EL (cell line): ENCODE data around the gene MAPK8IP2.
"Not testable (repeated sequence)": the region's sequence is repeated elsewhere in the genome, so short reads cannot be mapped to it uniquely, and the experiment has no call there.

ENCODE experiments used
- DNase-seq: peaks from one replicate; pipeline ENCODE4 v3.0.0-alpha.2; 2016

Gene MAPK8IP2

DNA sequence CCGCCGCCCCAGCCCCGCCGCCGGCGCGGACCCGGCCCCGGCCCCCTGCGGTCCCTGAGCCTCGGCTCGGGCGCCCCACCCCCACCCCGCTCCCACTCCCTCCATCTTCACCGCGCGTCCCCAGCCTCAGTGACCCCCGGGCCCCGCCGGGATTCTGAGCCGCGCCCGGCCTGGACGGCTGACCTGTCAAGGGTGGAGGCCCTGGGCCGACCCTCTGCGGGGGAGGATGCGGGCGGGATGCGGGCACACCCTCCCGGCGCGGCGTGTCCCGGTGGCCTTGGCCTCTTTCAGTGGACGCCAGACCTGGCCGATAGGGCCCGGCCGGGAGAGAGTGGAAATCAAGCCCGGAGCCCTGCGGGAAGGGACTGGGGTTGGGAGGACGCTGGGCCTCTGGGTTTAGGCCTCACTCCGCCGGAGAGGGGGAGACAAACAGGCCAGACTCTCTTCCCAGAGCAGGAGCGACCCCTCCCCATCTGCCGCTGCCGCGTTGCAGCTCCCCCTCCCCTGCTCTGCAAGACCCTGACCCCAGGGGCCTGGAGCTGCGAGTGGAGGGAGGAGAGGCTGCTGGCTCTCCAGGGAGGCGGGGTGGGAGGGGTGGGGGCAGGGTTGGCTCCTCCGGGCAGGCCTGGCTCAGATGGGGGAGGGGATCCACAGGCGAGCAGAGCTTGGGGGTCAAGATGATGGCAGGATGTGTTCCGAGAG, 525 bp downstream of the MAPK8IP2 start:
- no peak for DNase-seq

DNA sequence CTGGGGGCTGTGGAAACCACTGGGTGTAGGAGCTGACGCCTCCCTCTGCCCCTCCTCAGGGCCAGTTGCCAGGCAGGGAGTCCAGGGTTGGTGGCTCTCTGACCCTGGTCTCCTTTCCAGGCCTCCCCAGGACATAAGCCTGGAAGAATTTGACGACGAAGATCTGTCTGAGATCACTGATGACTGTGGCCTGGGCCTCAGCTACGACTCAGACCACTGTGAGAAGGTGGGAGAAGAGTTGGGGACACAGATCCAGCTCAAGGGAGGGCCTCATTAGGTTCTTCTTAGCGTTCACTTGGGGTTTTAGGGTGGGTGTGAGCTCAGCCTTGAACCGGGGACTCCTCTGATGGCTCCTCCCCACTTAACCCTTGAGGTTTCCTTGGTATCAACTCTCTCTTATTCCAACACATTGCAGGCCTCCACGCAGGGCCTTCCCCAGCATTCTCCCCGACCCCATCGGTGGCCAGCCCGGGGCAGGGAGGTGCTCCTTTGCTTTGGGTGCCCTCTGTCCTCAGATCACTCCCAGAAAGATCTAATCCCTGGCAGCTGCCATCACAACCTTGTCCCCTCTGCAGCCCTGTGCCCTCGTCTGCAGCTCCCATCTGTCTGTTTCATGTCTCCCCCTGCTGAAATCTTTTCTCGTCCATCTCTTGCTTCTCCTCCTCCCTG, 1.2 kb downstream of the MAPK8IP2 start:
- DNase-seq, result no peak

DNA sequence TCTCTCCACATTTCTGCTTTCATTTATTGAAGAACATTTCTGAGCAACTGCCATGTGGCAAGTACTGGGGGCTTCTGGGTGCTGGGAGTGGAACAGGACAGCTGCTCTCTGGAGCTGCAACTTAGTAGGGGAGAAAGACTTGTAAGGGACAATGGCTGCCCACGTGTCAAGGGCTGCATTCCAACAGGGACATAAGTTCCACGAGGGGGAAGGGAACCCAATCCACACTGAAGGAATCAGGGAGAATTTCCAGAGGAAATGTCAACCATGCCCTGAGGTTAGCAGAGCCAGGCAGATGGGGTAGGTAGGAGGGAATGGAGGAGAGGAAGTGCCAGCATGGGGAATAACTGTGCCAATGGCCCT, 1.7 kb downstream of the MAPK8IP2 start:
- DNase-seq, result no peak

DNA sequence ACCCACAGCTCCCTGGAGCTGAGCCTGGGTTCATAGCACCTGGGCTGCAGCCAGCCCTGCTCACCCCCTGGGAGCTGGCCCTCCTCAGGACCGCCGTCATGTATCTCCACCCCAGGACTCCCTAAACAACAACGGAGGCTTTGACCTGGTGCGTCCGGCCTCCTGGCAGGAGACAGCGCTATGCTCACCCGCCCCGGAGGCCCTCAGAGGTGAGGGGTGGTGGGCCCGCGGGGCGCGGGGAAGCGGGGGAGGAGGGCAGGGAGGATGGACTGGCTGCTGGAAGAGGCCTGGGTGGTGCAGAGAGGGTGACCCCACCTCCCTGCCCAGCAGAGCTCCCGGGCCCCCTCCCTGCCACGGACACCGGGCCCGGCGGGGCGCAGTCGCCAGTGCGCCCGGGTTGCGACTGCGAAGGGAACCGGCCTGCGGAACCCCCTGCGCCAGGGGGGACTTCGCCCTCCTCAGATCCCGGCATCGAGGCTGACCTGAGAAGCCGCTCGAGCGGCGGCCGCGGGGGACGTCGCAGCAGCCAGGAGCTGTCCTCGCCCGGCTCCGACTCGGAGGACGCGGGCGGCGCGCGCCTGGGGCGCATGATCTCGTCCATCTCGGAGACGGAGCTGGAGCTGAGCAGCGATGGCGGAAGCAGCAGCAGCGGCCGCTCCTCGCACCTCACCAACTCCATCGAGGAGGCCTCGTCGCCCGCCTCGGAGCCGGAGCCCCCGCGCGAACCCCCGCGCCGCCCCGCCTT, 3.1 kb downstream of the MAPK8IP2 start:
- DNase-seq, result no peak

DNA sequence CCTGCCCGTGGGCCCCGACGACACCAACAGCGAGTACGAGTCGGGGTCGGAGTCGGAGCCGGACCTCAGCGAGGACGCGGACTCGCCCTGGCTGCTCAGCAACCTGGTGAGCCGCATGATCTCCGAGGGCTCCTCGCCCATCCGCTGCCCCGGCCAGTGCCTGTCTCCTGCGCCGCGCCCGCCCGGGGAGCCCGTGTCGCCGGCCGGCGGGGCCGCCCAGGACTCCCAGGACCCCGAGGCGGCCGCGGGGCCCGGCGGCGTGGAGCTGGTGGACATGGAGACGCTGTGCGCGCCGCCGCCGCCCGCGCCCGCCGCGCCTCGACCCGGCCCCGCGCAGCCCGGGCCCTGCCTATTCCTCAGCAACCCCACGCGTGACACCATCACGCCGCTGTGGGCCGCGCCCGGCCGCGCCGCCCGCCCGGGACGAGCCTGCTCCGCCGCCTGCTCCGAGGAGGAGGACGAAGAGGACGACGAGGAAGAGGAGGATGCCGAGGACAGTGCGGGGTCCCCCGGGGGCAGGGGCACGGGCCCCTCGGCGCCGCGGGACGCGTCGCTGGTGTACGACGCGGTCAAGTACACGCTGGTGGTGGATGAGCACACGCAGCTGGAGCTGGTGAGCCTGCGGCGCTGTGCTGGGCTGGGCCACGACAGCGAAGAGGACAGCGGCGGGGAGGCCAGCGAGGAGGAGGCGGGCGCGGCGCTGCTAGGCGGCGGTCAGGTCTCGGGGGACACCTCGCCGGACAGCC, 3.8 kb downstream of the MAPK8IP2 start:
- no peak for DNase-seq

DNA sequence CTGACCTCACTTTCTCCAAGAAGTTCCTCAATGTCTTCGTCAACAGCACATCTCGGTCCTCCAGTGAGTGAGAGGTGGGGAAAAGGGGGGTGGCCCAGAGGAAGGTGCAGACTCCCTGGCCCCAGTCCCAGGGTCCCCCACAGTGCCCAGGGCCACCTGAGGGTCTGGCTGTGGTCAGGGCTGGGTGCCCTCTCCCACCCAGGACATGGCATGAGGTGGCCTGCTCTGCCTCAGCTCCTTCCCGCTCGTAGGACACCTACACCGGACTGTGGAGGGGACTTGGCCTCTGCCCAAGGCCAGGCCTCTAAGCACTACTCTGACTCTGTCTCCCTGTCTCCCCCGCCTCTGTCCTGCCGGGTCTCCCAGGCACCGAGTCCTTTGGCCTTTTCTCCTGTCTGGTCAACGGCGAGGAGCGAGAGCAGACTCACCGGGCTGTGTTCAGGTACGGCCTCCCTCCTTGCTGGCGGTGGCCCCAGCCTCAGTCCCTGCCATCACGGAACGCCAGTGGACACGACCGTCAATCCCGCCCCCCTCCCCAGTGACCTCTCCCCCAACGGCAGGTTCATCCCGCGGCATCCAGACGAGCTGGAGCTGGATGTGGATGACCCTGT, 4.5 kb downstream of the MAPK8IP2 start:
- DNase-seq, result no peak

DNA sequence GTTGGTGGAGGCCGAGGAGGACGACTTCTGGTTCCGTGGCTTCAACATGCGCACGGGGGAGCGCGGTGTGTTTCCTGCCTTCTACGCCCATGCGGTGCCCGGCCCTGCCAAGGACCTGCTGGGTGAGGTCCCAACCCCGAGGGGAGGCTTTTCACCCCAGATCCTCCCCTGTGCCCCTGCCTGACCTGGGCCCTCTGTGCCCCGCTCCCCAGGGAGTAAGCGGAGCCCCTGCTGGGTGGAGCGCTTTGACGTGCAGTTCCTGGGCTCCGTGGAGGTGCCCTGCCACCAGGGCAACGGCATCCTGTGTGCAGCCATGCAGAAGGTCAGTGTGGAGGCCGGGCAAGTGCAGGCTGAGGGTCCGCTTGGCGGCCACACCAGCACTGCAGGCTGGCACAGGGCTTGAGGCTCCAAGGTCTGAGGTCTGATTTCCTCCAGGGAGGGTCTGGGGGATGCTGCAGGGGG, 5.1 kb downstream of the MAPK8IP2 start:
- no peak for DNase-seq

DNA sequence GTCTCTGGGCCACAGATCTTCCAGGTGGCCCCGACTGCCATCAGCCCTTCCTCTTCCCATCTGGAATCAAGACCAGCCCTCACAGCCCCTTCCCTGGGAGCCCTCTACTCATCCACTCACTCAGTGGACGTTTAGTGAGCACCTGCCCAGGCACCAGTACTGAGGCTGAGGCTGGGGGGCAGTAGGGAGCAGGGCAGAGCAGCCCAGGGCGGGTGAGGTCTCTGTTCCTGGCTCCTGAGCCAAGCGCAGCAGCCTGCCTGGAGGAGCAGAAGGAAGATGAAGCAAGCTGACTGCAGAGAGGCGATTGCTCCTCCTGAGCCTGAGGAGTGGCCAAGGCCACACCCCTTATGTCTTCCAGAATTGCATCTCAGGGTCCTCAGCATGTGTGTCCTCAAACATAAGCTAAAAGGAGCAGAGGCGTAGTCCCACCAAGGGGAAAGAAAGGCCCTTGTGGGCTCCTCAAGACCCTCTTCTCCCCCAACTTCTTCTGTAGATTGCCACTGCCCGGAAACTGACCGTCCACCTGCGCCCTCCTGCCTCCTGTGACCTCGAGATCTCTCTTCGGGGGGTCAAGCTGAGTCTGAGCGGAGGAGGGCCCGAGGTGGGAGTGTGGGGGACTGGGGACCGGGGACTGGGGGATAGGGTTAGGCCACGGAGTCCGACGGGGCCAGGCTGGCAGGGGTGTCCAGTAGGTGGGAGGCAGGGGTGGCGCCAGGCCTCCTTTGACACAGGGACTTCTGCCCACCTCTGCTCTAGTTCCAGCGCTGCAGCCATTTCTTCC, 5.8 kb downstream of the MAPK8IP2 start:
- no peak for DNase-seq

DNA sequence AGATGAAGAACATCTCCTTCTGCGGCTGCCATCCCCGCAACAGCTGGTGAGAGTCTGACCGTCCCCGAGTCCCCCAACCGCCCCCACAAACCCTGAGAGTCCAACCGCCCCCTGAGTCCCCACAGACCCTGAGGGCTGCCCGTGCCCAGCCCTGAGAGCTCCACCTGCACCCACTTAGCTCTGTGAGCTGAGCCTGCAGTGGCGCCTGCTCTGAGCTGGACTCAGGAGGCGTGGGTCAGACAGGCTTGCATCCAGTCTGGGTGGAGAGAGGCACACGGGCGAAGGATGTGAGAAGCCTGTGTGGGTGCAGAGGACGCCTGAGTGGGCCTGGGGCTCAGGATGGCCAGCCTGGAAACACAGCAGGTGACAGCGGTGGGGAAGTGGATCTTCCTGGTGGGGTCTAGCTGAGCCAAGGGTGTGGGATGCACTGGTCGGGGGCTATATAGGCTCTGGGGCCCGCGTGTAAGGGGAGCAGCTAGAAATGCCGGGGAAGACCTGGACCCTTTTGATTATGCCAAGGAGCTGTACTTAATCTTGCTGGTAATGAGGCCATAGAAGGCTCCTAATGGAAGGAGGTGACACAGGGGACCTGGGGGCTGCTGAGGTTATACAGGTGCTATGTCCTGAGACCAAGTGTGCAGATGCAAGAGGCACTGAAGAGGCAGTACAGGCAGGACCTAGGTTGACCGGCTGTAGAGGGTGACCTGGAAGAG, 6.5 kb downstream of the MAPK8IP2 start:
- no peak for DNase-seq

DNA sequence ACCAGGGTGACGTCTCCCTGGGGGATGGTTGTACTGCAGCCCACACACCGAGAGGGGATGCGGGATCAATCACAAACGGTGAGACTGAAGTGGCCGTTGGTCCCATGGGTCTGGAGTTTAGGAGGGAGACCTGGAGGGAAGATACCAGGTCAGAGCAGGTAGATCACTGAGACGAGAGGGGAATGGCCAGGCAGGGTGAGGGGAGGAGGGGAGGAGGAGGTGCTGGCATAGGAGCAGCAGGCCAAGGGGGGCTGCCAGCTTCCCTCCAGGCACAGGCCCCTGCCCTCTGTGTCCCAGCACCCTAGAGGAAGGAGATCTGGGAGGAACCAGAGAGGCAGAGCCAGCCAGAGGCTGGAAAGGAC, 7.0 kb downstream of the MAPK8IP2 start:
- DNase-seq, result no peak

DNA sequence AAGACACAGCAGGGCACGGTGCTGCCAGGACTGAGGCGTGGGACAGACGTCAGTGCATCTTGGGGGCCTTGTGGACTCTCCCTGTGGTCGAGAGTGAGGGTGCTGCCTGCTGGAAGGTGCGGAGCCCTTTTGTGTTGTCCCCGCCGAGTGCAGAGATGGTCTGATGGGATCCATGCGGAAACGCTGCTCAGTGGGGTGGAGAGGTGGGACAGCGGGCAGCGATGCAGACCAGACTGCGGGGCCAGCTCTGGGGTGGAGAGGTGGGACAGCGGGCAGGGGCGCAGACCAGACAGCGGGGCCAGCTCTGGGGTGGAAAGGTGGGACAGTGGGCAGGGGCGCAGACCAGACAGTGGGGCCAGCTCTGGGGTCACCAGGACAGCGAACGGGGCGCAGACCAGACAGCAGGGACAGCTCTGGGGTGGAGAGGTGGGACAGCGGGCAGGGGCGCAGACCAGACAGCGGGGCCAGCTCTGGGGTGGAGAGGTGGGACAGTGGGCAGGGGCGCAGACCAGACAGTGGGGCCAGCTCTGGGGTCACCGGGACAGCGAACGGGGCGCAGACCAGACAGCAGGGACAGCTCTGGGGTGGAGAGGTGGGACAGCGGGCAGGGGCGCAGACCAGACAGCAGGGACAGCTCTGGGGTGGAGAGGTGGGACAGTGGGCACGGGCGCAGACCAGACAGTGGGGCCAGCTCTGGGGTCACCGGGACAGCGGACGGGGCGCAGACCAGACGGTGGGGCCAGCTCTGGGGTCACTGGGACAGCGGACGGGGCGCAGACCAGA, 7.7 kb downstream of the MAPK8IP2 start:
- not testable (repeated sequence) for DNase-seq

DNA sequence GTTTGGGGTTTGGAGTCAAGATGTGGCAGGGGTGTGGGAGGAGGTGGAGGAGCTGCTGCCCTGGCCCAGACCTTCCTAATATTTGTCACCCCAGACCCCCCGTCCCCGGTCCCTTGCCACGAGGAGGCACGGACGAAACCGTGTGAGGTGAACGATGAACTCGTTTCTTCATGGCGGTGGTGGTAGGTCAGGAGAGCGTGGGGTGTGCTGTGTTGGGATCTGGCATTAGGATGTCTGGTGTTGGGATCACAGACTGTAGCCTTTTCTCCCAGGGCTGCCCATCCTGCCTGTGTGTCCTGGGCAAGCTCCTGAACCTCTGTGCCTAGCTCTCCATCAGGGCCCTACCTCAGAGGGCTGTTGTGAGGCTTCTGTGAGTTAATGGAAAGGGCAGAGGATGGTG, 8.4 kb downstream of the MAPK8IP2 start:
- no peak for DNase-seq

DNA sequence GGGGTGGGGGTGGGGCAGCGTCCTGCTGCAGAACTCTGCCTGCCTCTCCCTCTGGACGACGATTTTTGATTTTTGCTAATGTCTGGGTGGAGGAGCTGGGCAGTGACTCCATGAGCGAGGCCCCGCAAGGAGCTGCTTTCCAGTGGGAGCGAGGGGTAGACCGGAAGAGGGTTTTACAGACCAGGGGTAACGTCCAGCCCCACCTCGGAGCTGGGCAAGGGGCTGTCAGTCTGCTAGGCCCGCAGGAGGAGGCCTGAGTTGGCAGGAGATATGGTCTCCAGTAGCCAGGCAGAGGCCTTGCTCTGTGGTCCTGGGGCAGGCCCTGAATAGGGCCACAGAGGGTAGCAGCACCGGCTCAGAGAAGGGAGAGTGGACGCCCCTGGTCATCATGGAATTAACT, 9.0 kb downstream of the MAPK8IP2 start:
- no peak for DNase-seq

DNA sequence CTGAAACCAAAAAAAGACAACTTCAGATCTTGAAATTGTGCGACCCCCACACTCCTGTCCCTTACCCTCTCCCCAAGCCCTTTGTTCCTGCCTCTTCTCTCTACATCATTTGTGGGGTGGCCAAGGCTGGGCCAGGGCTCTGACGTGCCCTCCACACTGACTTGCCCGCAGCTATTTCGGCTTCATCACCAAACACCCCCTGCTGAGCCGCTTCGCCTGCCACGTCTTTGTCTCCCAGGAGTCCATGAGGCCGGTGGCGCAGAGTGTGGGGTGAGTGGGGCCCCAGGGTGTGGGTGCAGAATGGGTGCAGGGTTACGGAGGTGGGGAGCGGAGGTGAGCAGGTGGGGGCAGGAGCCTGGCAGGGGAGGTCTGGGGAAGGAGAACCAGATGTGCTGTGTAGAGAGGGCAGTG, 9.5 kb downstream of the MAPK8IP2 start:
- no peak for DNase-seq

DNA sequence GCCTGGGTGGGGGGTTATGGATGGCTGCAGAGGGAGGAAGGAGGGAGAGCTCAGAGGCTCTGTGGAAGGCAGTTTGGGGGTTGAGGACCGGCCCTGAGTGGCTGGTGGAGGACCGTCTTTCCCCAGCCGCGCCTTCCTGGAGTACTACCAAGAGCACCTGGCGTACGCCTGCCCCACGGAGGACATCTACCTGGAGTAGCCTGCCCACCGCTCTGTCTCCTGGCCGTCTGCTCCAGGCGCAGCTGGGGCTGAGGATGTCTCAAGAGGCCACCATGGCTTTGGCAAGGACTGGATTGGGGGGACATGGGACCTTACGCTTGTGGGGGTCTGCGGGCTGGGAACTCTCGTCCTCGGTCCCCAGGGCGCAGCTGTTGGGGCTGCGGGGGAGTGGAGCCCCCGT, 10.0 kb downstream of the MAPK8IP2 start:
- no peak for DNase-seq

DNA sequence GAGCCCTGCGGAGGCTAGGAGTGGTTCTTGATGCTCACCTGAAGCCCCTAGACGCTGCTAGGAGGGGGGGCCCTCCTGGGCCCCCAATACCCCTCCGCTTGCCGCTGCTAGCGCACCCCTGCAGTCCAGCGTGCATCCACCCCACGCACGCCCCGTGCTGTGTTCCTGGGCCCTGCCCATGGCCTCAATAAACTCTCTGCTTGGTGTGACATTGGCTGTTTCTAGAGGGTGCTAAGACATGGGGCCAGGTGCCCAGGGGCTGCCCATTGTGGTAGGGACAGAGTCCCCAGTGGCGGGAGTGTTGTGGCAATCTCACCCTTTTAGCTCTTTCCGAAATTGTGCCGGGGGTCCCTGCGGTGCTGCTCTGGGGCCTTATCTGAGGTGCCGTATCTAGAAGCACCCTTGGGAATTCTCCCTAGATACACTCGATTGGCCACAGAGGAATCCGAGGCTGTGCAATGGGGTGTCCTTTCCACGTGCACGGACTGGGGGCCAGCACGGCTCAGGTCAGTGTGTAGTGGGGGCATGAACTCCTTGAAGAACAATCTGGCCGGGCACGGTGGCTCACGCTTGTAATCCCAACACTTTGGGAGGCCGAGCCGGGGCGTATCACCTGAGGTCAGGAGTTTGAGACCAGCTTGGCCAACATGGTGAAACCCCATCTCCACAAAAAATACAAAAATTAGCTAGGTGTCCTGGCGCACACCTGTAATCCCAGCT, 10.9 kb downstream of the MAPK8IP2 start:
- DNase-seq, result no peak

DNA sequence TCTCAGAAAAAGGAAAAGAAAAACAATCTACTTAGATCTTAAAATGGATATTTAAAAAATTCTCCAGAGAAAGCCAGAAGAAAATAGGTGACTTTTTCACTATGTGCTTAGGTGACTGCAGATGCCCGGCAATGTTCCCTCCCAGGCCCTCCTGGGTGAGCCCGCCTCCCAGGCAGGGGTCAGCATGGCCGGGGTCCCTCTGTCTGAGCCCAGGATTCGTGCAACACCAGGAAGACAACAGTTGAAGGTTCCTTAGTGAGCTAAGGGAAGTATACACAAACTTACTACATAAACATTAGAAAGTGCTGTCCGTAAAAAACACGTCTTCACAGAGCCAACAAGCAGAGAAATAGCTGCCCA, 11.6 kb downstream of the MAPK8IP2 start:
- DNase-seq, result no peak

DNA sequence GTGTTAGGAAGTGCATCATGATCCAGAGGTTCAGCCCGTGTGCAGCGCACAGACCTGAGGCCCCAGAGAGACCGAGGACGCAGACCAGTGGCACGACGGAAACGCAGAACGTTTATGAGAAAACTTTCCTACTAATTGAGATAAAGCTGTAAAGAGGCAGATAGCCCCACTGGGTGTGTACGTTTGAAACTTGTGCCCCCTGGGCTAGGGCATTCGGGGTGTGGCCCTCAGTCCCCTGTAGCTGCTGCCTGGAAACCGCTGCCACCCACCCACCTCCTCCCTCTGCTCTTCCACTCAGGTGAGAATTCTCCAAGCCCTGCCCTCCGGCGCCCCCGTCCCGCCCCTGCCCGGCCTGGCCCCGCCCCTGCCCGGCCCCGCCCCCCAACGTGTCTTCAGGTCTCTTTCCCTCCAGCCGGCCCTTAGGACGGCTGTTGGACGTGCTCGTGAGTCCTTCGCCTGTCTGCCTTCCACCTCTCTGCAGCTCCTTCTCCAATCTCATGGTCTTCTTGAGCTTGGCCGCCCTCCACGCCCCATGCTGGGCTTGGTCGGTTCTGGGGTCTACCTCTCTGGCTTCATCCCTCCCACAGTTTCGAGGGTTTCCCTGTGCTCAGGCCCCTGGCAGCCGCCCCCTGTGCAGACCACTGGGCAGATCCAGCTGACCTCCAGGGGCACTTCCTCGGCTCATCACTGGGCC, 12.1 kb downstream of the MAPK8IP2 start:
- DNase-seq, result no peak

DNA sequence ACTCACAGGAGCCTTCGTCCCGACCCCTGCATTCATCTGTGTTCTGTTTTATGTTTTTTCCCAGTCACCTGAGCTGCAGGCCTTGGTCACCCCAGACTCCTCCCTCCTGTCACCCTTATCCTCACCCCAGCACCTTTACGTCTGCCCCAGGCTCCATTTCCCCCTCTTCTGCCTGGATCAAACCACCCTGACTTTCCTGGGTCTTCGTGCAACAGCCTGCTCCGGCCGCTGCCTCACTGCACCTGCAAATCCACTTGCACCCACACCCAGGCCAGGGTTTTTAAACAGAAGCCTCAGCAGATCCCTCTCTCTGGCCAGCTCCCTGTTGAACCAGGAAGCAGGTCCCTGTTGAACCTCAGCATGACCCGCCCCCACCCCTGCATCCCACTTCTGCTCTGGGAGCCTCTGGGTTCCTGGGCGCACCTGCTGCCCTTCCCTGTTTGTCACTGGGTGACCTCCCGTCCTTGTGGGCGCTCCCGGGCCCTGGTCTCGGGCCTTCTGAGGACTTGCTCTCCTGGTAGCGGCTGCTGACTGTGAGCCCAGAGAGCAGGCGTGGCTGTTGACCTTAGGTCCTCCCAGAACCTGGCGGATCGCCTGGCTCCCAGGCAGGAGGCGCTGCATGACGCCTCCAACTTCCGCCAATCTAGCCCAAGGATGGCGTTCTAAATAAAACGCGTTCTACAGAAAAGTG, 12.8 kb downstream of the MAPK8IP2 start:
- no peak for DNase-seq
